H1 (cell line): Measurements from ENCODE around the gene SLC25A17.

Experiments used
- BCL11A ChIP-seq, 2 experiments: IDR thresholded peaks; one replicate each; pipeline ENCODE4 v1.6.1; 2011; ENCODE audit warnings: low read depth in 2 of 2, low read length in 2 of 2, mild to moderate bottlenecking in 2 of 2
- CEBPB ChIP-seq: IDR thresholded peaks from 2 replicates; pipeline ENCODE4 v1.6.1; 2012; ENCODE audit warnings: low read depth, low read length
- EP300 ChIP-seq, 2 experiments: IDR thresholded peaks; 1 replicate in 1 of 2; 2 replicates in 1 of 2; pipeline ENCODE4 v1.6.1; 2011 to 2012; ENCODE audit warnings: low read depth in 2 of 2, low read length in 2 of 2, mild to moderate bottlenecking in 2 of 2, borderline replicate concordance in 1 of 2, inconsistent platforms in 1 of 2, moderate library complexity in 1 of 2
- FOSL1 ChIP-seq: IDR thresholded peaks from 2 replicates; pipeline ENCODE4 v1.6.1; 2011; ENCODE audit warnings: mild to moderate bottlenecking, low read depth, low read length, moderate library complexity; ENCODE audit not compliant: insufficient read depth
- GABPA ChIP-seq: IDR thresholded peaks from 2 replicates; pipeline ENCODE4 v1.6.1; 2011; ENCODE audit warnings: mild to moderate bottlenecking, low read length, moderate library complexity, borderline replicate concordance; ENCODE audit not compliant: insufficient read depth
- KDM5A ChIP-seq: fragments of 200-600 bp; IDR thresholded peaks from 2 replicates; pipeline ENCODE4 v1.7.1; 2012; ENCODE audit warnings: mild to moderate bottlenecking, low read length, inconsistent platforms, mixed read lengths
- MAX ChIP-seq: IDR thresholded peaks from 2 replicates; pipeline ENCODE4 v1.6.1; 2012; ENCODE audit warnings: inconsistent platforms
- POLR2A ChIP-seq, 2 experiments: IDR thresholded peaks; 1 replicate in 1 of 2; 2 replicates in 1 of 2; pipeline ENCODE4 v1.6.1; 2011; ENCODE audit warnings: low read depth in 2 of 2, low read length in 2 of 2, mild to moderate bottlenecking in 2 of 2; ENCODE audit errors: control extremely low read depth in 1 of 2
- POLR2AphosphoS5 ChIP-seq: IDR thresholded peaks from 2 replicates; pipeline ENCODE4 v1.6.1; 2011; ENCODE audit warnings: low read depth, low read length
- RFX5 ChIP-seq: IDR thresholded peaks from 2 replicates; pipeline ENCODE4 v1.6.1; 2011; ENCODE audit warnings: low read depth, low read length, improper control_type of control experiment, borderline replicate concordance
- TF ChIP-seq, protein P1 (sequence below), 3 experiments: IDR thresholded peaks; 1 replicate in 2 of 3; 2 replicates in 1 of 3; pipeline versions ENCODE4 v1.5.1 to v1.6.1; 2011; ENCODE audit warnings: low read length in 3 of 3, mild to moderate bottlenecking in 3 of 3, inconsistent platforms in 2 of 3, low read depth in 1 of 3, moderate library complexity in 1 of 3; ENCODE audit not compliant: insufficient read depth in 1 of 3; ENCODE audit errors: control extremely low read depth in 1 of 3
- TF ChIP-seq, protein P2 (sequence below): IDR thresholded peaks from 2 replicates; pipeline ENCODE4 v1.6.1; 2011; ENCODE audit warnings: low read depth, mild to moderate bottlenecking, low read length; ENCODE audit not compliant: insufficient read depth

GRCh38 chr22:40829131-40829530 lies 10.0 kb upstream of the SLC25A17 start:
- TF ChIP-seq BCL11A (IDR thresholded peaks at IDR 0.05; ENCODE audit: low read depth in 2 of 2, low read length in 2 of 2) (no peak), KDM5A (no peak), MAX (no peak), CEBPB (no peak), EP300 (IDR thresholded peaks at IDR 0.05; ENCODE audit: borderline replicate concordance in 1 of 2, low read depth in 2 of 2, low read length in 2 of 2) (no peak), POLR2A (IDR thresholded peaks at IDR 0.05; ENCODE audit: control extremely low read depth in 1 of 2, low read depth in 2 of 2, low read length in 2 of 2) (no peak), GABPA (no peak), FOSL1 (no peak), POLR2AphosphoS5 (no peak), RFX5 (no peak)
- TF ChIP-seq, protein P1, sequence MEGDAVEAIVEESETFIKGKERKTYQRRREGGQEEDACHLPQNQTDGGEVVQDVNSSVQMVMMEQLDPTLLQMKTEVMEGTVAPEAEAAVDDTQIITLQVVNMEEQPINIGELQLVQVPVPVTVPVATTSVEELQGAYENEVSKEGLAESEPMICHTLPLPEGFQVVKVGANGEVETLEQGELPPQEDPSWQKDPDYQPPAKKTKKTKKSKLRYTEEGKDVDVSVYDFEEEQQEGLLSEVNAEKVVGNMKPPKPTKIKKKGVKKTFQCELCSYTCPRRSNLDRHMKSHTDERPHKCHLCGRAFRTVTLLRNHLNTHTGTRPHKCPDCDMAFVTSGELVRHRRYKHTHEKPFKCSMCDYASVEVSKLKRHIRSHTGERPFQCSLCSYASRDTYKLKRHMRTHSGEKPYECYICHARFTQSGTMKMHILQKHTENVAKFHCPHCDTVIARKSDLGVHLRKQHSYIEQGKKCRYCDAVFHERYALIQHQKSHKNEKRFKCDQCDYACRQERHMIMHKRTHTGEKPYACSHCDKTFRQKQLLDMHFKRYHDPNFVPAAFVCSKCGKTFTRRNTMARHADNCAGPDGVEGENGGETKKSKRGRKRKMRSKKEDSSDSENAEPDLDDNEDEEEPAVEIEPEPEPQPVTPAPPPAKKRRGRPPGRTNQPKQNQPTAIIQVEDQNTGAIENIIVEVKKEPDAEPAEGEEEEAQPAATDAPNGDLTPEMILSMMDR (IDR thresholded peaks at IDR 0.05; ENCODE audit: control extremely low read depth in 1 of 3, insufficient read depth in 1 of 3, low read depth in 1 of 3, low read length in 3 of 3), result no peak
- TF ChIP-seq, protein P2, sequence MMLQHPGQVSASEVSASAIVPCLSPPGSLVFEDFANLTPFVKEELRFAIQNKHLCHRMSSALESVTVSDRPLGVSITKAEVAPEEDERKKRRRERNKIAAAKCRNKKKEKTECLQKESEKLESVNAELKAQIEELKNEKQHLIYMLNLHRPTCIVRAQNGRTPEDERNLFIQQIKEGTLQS, result no peak
